Measurements from ENCODE around the gene FOXS1.

DNA sequence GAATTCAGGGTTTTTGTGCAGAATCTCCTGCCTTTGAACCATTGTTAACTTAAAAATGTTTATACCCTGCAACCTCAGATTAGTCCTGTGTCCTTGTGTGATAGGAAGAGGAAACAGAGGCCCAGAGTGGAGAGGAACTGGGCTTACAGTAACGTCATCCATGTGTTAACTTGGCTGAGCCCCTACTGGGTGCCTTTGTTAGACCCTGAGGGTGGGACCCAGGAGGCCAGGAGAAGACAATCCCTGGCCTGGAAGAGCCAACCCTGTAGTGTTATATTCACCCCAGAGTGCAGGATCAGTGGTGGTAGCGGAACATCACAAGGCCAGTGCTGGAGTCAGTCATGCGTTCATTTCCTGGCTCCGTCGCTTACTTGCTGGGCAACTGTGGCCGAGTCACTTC, 15.7 kb downstream of the FOXS1 start:
- TF ChIP-seq, protein P1, sequence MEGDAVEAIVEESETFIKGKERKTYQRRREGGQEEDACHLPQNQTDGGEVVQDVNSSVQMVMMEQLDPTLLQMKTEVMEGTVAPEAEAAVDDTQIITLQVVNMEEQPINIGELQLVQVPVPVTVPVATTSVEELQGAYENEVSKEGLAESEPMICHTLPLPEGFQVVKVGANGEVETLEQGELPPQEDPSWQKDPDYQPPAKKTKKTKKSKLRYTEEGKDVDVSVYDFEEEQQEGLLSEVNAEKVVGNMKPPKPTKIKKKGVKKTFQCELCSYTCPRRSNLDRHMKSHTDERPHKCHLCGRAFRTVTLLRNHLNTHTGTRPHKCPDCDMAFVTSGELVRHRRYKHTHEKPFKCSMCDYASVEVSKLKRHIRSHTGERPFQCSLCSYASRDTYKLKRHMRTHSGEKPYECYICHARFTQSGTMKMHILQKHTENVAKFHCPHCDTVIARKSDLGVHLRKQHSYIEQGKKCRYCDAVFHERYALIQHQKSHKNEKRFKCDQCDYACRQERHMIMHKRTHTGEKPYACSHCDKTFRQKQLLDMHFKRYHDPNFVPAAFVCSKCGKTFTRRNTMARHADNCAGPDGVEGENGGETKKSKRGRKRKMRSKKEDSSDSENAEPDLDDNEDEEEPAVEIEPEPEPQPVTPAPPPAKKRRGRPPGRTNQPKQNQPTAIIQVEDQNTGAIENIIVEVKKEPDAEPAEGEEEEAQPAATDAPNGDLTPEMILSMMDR (conservative IDR thresholded peaks at IDR 0.05; ENCODE audit: low read depth, low read length), result no peak
- no peak for TF ChIP-seq EZH2 (IDR thresholded peaks at IDR 0.05; ENCODE audit: borderline replicate concordance, low read depth, low read length, poor library complexity, severe bottlenecking)
